8988T (cell line): ENCODE measurements around the gene ECSCR.
"Not testable (repeated sequence)": the region's sequence is repeated elsewhere in the genome, so short reads cannot be mapped to it uniquely, and the experiment has no call there.

Experiments used
- DNase-seq: peaks from one replicate; pipeline ENCODE4 v3.0.0; 2011

ECSCR gene

GRCh38 chr5:139462586-139463276, at the start of gene ECSCR:
Gene ECSCR, minus strand, starts transcription at chr5:139462743. Its CDS starts 73 bp downstream, at chr5:139462670.
- DNase-seq: no peak

- DNase-seq: not testable (repeated sequence)
Measured at GRCh38 chr5:139504722-139505121, 42.2 kb upstream of the ECSCR start.

- DNase-seq: not testable (repeated sequence)
Measured at GRCh38 chr5:139503879-139504278, 41.3 kb upstream of the ECSCR start.

- not testable (repeated sequence) for DNase-seq
Measured at GRCh38 chr5:139503036-139503817, 40.7 kb upstream of the ECSCR start.

- no peak for DNase-seq
Measured at GRCh38 chr5:139501381-139501780, 38.8 kb upstream of the ECSCR start.

- no peak for DNase-seq
Measured at GRCh38 chr5:139495638-139496435, 33.3 kb upstream of the ECSCR start.

GRCh38 chr5:139494832-139495231, 32.3 kb upstream of the ECSCR start:
- DNase-seq: no peak

GRCh38 chr5:139494256-139494655, 31.7 kb upstream of the ECSCR start:
- no peak for DNase-seq

- no peak for DNase-seq
Measured at GRCh38 chr5:139492700-139493192, 30.2 kb upstream of the ECSCR start.

GRCh38 chr5:139488260-139488659, 25.7 kb upstream of the ECSCR start:
- no peak for DNase-seq

- DNase-seq: no peak
Measured at GRCh38 chr5:139486201-139486600, 23.7 kb upstream of the ECSCR start.

- DNase-seq: not testable (repeated sequence)
Measured at GRCh38 chr5:139482890-139483208, 20.3 kb upstream of the ECSCR start.

- DNase-seq: no peak
Measured at GRCh38 chr5:139482050-139482889, 19.7 kb upstream of the ECSCR start, which contains the start of gene STING1. Gene STING1, minus strand, starts transcription at chr5:139482758. Its CDS starts 1,054 bp downstream, at chr5:139481704.

GRCh38 chr5:139481580-139482049, 19.1 kb upstream of the ECSCR start:
- no peak for DNase-seq

GRCh38 chr5:139481122-139481533, 18.6 kb upstream of the ECSCR start:
- DNase-seq: no peak

- DNase-seq: not testable (repeated sequence)
Measured at GRCh38 chr5:139479729-139480128, 17.2 kb upstream of the ECSCR start.

GRCh38 chr5:139478657-139479423, 16.3 kb upstream of the ECSCR start:
- not testable (repeated sequence) for DNase-seq

GRCh38 chr5:139475865-139476617, 13.5 kb upstream of the ECSCR start:
- DNase-seq: no peak

GRCh38 chr5:139474890-139475791, 12.6 kb upstream of the ECSCR start:
- DNase-seq: no peak
